ENCODE data around the gene QRSL1. TPM values are rescaled to one million over a fixed set of nuclear protein-coding genes. Genes with fewer than 3 reads are reported as not detected.
A peak's percentile ranks its signal among the peaks of the same experiment; 100 is the strongest.

The QRSL1 gene
- total and polyA plus RNA-seq, 2 experiments from 2014 or later: 18.4 to 19.3 TPM

GRCh38 chr6:106623039-106623438, 6.3 kb upstream of the QRSL1 start (continued):
- no peak for TF ChIP-seq ZNF462 (CRISPR knock-in tag; IDR thresholded peaks at IDR 0.05)

- H3K9me3 Mint-ChIP-seq: peaks cover 23% of the 10 kb centered on the region
- 0 out of 2 replicates have a peak overlapping the region, but pooled peaks have one; percentile 47 for H3K27ac ChIP-seq (ENCODE audit: low read depth)
- H3K4me1 Mint-ChIP-seq: peaks cover 28% of the 10 kb centered on the region
- TF ChIP-seq JUNB (IDR thresholded peaks at IDR 0.05; ENCODE audit: unreplicated experiment) (no peak), ZNF331 (CRISPR knock-in tag; IDR thresholded peaks at IDR 0.05; ENCODE audit: low read depth) (no peak), CTCF (conservative IDR thresholded peaks at IDR 0.05; ENCODE audit: low read depth in 2 of 2) (no peak), POLR2AphosphoS5 (IDR thresholded peaks at IDR 0.05; ENCODE audit: low read depth) (no peak), CREB1 (CRISPR knock-in tag; IDR thresholded peaks at IDR 0.05; ENCODE audit: low read depth) (no peak), STAT1 (IDR thresholded peaks at IDR 0.05; ENCODE audit: unreplicated experiment) (no peak), ZNF462 (CRISPR knock-in tag; IDR thresholded peaks at IDR 0.05) (no peak)
- H3K4me3 ChIP-seq: no peak overlapping the region
- H3F3A ChIP-seq (replicated peaks; ENCODE audit: low read depth): no peaks in the 10 kb centered on the region; the same call in 1 of the 2 replicates
- no peaks in the 10 kb centered on the region for H4K20me1 ChIP-seq (replicated peaks; ENCODE audit: insufficient read depth)
- H3K79me2 ChIP-seq (replicated peaks; ENCODE audit: insufficient read depth): peaks cover 30% of the 10 kb centered on the region
- H3K27me3 ChIP-seq (ENCODE audit: insufficient read depth): no peaks in the 10 kb centered on the region
- no peak overlapping the region for H3K4me3 Mint-ChIP-seq
- peaks cover 22% of the 10 kb centered on the region for H3K4me1 ChIP-seq (ENCODE audit: insufficient read depth)
- no peak overlapping the region for H3K27ac Mint-ChIP-seq
- H3K9me2 ChIP-seq (ENCODE audit: insufficient read depth): no peaks in the 10 kb centered on the region
- H3K27me3 Mint-ChIP-seq (ENCODE audit: insufficient read depth, low read depth, poor library complexity): peaks cover 2% of the 10 kb centered on the region
- DNase-seq (ENCODE audit: low spot score) (no peak), ATAC-seq (no peak)
- no peak overlapping the region for H2AFZ ChIP-seq
- H3K36me3 Mint-ChIP-seq (ENCODE audit: low read depth): peaks cover 28% of the 10 kb centered on the region
- peaks cover 9% of the 10 kb centered on the region for H3K36me3 ChIP-seq (ENCODE audit: insufficient read depth)
- H3K4me2 ChIP-seq: peak overlapping the region; percentile 36; the same call in 1 of the 2 replicates
Measured at GRCh38 chr6:106626485-106626884, 2.9 kb upstream of the QRSL1 start.
